ENCODE measurements around the gene FST.

GRCh38 chr5:53480416-53481158 lies at the start of gene FST:
- TF ChIP-seq REST (IDR thresholded peaks at IDR 0.05; ENCODE audit: insufficient read depth in 1 of 2, low read depth in 2 of 2, low read length in 2 of 2) (no peak), POLR2AphosphoS5 (IDR thresholded peaks at IDR 0.05; ENCODE audit: low read depth, low read length) (no peak)
